Measurements from ENCODE around the gene PTPRN2. TPM values are rescaled to one million over a fixed set of nuclear protein-coding genes. Genes with fewer than 3 reads are reported as not detected.

Gene PTPRN2
- polyA plus RNA-seq, 1 experiment: 0.02 TPM

- peaks cover 77% of the 10 kb centered on the region for H3K9me3 ChIP-seq (ENCODE audit: control insufficient read depth, insufficient read depth, low read length)
- CTCF ChIA-PET: no interaction called here
- TF ChIP-seq CTCF (IDR thresholded peaks at IDR 0.05; ENCODE audit: low read depth, low read length): no peak
These were observed 829.7 kb downstream of the PTPRN2 start for GRCh38 chr7:157757776-157758467.

GRCh38 chr7:157757211-157757610, 830.4 kb downstream of the PTPRN2 start:
- Histone ChIP-seq H3K27ac (ENCODE audit: low read depth, low read length) (no peak overlapping the region), H3K9me3 (ENCODE audit: control insufficient read depth, insufficient read depth, low read length) (peaks cover 80% of the 10 kb centered on the region), H3K27me3 (ENCODE audit: control insufficient read depth, insufficient read depth, low read length) (no peaks in the 10 kb centered on the region), H3K4me3 (ENCODE audit: low read depth, low read length) (no peak overlapping the region)
- DNase-seq (ENCODE audit: low read depth, low spot score): no peak
- ChIA-PET CTCF (no interaction called here), POLR2A (no interaction called here)
- TF ChIP-seq CTCF (IDR thresholded peaks at IDR 0.05; ENCODE audit: low read depth, low read length): no peak

More at GRCh38 chr7:157757776-157758467, 829.7 kb downstream of the PTPRN2 start:
- H3K27me3 ChIP-seq (ENCODE audit: control insufficient read depth, insufficient read depth, low read length): no peaks in the 10 kb centered on the region
- POLR2A ChIA-PET: no interaction called here
- DNase-seq (ENCODE audit: low read depth, low spot score): no peak
- no peak overlapping the region for H3K27ac ChIP-seq (ENCODE audit: low read depth, low read length)
- no peak overlapping the region for H3K4me3 ChIP-seq (ENCODE audit: low read depth, low read length)

- Histone ChIP-seq H3K4me3 (ENCODE audit: low read depth, low read length) (no peak overlapping the region), H3K27me3 (ENCODE audit: control insufficient read depth, insufficient read depth, low read length) (no peaks in the 10 kb centered on the region), H3K9me3 (ENCODE audit: control insufficient read depth, insufficient read depth, low read length) (peaks cover 93% of the 10 kb centered on the region), H3K27ac (ENCODE audit: low read depth, low read length) (no peak overlapping the region)
- ChIA-PET POLR2A (no interaction called here), CTCF (no interaction called here)
- no peak for TF ChIP-seq CTCF (IDR thresholded peaks at IDR 0.05; ENCODE audit: low read depth, low read length)
- DNase-seq (ENCODE audit: low read depth, low spot score): no peak
These were observed 831.9 kb downstream of the PTPRN2 start for GRCh38 chr7:157755741-157756140.

GRCh38 chr7:157754416-157754790, 833.2 kb downstream of the PTPRN2 start:
- ChIA-PET CTCF (no interaction called here), POLR2A (no interaction called here)
- peaks cover 91% of the 10 kb centered on the region for H3K9me3 ChIP-seq (ENCODE audit: control insufficient read depth, insufficient read depth, low read length)
- no peaks in the 10 kb centered on the region for H3K27me3 ChIP-seq (ENCODE audit: control insufficient read depth, insufficient read depth, low read length)
- H3K4me3 ChIP-seq (ENCODE audit: low read depth, low read length): no peak overlapping the region
- TF ChIP-seq CTCF (IDR thresholded peaks at IDR 0.05; ENCODE audit: low read depth, low read length): no peak
- DNase-seq (ENCODE audit: low read depth, low spot score): no peak
- no peak overlapping the region for H3K27ac ChIP-seq (ENCODE audit: low read depth, low read length)

GRCh38 chr7:157753713-157754415, 833.8 kb downstream of the PTPRN2 start:
- no peaks in the 10 kb centered on the region for H3K27me3 ChIP-seq (ENCODE audit: control insufficient read depth, insufficient read depth, low read length)
- peaks cover 86% of the 10 kb centered on the region for H3K9me3 ChIP-seq (ENCODE audit: control insufficient read depth, insufficient read depth, low read length)
- H3K27ac ChIP-seq (ENCODE audit: low read depth, low read length): no peak overlapping the region
- ChIA-PET CTCF (no interaction called here), POLR2A (no interaction called here)
- TF ChIP-seq CTCF (IDR thresholded peaks at IDR 0.05; ENCODE audit: low read depth, low read length): no peak
- H3K4me3 ChIP-seq (ENCODE audit: low read depth, low read length): no peak overlapping the region
- DNase-seq (ENCODE audit: low read depth, low spot score): no peak
